Osteocyte (in vitro differentiated cells): Measurements from ENCODE around the gene SPATA6. TPM values are rescaled to one million over a fixed set of nuclear protein-coding genes. Genes with fewer than 3 reads are reported as not detected.
"Not testable (repeated sequence)": the region's sequence is repeated elsewhere in the genome, so short reads cannot be mapped to it uniquely, and the experiment has no call there.

Source experiments
- DNase-seq: peaks from one replicate; pipeline ENCODE4 v3.0.0; 2021; ENCODE audit warnings: mixed read lengths; ENCODE audit not compliant: unreplicated experiment; ENCODE audit errors: extremely low spot score
- H3K27ac Mint-ChIP-seq: one replicate; pipeline ENCODE4 v1.8.0; 2021; ENCODE audit warnings: mild to moderate bottlenecking, mixed read lengths; ENCODE audit not compliant: unreplicated experiment
- H3K27me3 Mint-ChIP-seq: one replicate; pipeline ENCODE4 v1.8.0; 2021; ENCODE audit warnings: mixed read lengths; ENCODE audit not compliant: unreplicated experiment
- H3K36me3 Mint-ChIP-seq: one replicate; pipeline ENCODE4 v1.8.0; 2021; ENCODE audit warnings: mixed read lengths; ENCODE audit not compliant: unreplicated experiment
- H3K4me1 Mint-ChIP-seq: one replicate; pipeline ENCODE4 v1.8.0; 2021; ENCODE audit warnings: mixed read lengths; ENCODE audit not compliant: unreplicated experiment
- H3K4me3 Mint-ChIP-seq: one replicate; pipeline ENCODE4 v1.8.0; 2021; ENCODE audit warnings: mild to moderate bottlenecking, moderate library complexity, mixed read lengths; ENCODE audit not compliant: unreplicated experiment
- H3K9me3 Mint-ChIP-seq: one replicate; pipeline ENCODE4 v1.8.0; 2021; ENCODE audit warnings: mixed read lengths; ENCODE audit not compliant: unreplicated experiment
- CTCF ChIP-seq: fragments of 200-600 bp; sonication (generic); IDR thresholded peaks from 2 replicates; pipeline ENCODE4 v1.5.0; 2021; ENCODE audit warnings: antibody characterized with exemption, mild to moderate bottlenecking, moderate library complexity
- long read RNA-seq: library from polyadenylated mRNA; unstranded; transcript quantifications from one replicate; pipeline ENCODE4 v2.0.0, GENCODE V29; 2021
- total RNA-seq: library from RNA; stranded (reverse); gene quantifications from 2 replicates; pipeline ENCODE4 v1.2.1, GENCODE V29; 2021

Gene SPATA6
- 5.2 and 9.9 TPM in 2 replicates for total RNA-seq
- long read RNA-seq, full-length matches to known transcripts = 1 of 3 reads
- long read RNA-seq, partial matches to known transcripts = 0 of 3 reads
- long read RNA-seq, other reads (novel, unspliced or antisense) = 2 of 3 reads

GRCh38 chr1:48471691-48472576 is at the start of gene SPATA6:
TSS of gene SPATA6 (minus strand) at chr1:48472204. CDS start at chr1:48472008, 196 bp downstream.
- no peaks in the 10 kb centered on the region for H3K36me3 Mint-ChIP-seq
- TF ChIP-seq CTCF = no peak
- peak within 1 kb of the TSS; percentile 89 for H3K27ac Mint-ChIP-seq
- peak within 1 kb of the TSS; percentile 87 for H3K4me3 Mint-ChIP-seq
- peaks cover 34% of the 10 kb centered on the region for H3K4me1 Mint-ChIP-seq
- no peaks in the 10 kb centered on the region for H3K9me3 Mint-ChIP-seq
- H3K27me3 Mint-ChIP-seq = no peaks in the 10 kb centered on the region
- peak; percentile 97 for DNase-seq

- not testable (repeated sequence) for DNase-seq, H3K27me3 Mint-ChIP-seq, H3K27ac Mint-ChIP-seq, H3K4me1 Mint-ChIP-seq, H3K36me3 Mint-ChIP-seq, H3K9me3 Mint-ChIP-seq, H3K4me3 Mint-ChIP-seq
Measured at GRCh38 chr1:48519896-48520295, 47.9 kb upstream of the SPATA6 start.

GRCh38 chr1:48506870-48507269 is 34.9 kb upstream of the SPATA6 start:
- H3K27ac Mint-ChIP-seq = no peak overlapping the region
- DNase-seq = no peak
- no peak for TF ChIP-seq CTCF
- peaks cover 12% of the 10 kb centered on the region for H3K27me3 Mint-ChIP-seq
- no peak overlapping the region for H3K4me3 Mint-ChIP-seq
- no peaks in the 10 kb centered on the region for H3K4me1 Mint-ChIP-seq
- no peaks in the 10 kb centered on the region for H3K36me3 Mint-ChIP-seq
- no peaks in the 10 kb centered on the region for H3K9me3 Mint-ChIP-seq

GRCh38 chr1:48500541-48501450 is 28.8 kb upstream of the SPATA6 start:
- H3K27me3 Mint-ChIP-seq = peaks cover 3% of the 10 kb centered on the region
- TF ChIP-seq CTCF = no peak
- DNase-seq = no peak
- H3K9me3 Mint-ChIP-seq = no peaks in the 10 kb centered on the region
- peaks cover 5% of the 10 kb centered on the region for H3K4me1 Mint-ChIP-seq
- H3K4me3 Mint-ChIP-seq = no peak overlapping the region
- H3K27ac Mint-ChIP-seq = no peak overlapping the region
- no peaks in the 10 kb centered on the region for H3K36me3 Mint-ChIP-seq

- H3K4me1 Mint-ChIP-seq = peaks cover 18% of the 10 kb centered on the region
- H3K27ac Mint-ChIP-seq = no peak overlapping the region
- no peaks in the 10 kb centered on the region for H3K36me3 Mint-ChIP-seq
- H3K4me3 Mint-ChIP-seq = no peak overlapping the region
- no peaks in the 10 kb centered on the region for H3K9me3 Mint-ChIP-seq
- TF ChIP-seq CTCF = no peak
- H3K27me3 Mint-ChIP-seq = peaks cover under 1% of the 10 kb centered on the region
- no peak for DNase-seq
Measured at GRCh38 chr1:48499211-48499735, 27.3 kb upstream of the SPATA6 start.
